ENCODE measurements around the gene SPOCK2.

Gene SPOCK2

DNA sequence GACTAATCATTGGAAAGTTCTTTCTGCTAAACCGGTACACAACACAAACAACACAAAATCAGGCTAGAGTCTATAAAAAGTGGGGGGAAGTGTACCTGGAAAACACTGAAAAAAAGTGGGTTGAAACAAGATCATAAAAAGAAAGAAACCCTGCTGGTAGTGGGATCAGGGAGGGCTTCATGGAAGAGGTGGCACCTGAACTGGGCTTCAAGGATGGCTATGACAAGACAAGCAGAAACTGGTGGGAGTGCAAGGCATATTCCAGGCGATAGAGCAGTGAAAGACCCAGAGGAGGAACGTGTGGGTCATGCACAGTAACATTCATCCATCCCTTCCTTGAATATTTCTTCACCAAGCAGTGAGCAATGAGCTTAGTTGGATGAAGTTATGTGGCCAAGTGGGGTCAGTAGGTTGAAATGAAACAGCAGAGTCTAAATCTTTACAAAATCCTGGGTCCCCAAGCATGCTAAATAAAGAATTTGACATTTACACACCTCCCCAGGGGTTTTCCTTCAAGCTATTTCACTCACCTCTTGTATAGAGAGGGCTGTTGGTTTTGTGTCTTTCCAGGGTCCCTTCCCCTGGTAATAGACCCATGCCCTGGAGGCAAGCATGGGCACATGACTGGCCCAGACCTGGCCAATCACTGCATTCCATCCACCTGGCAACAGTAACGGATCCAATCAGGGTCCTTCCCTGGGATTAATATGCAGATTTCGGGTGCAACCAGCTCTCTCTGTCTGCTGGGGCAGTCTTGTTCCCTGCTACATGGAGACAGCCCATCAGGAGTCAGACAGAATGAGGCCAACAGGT lies 38.2 kb downstream of the SPOCK2 start:
- H3K4me3 ChIP-seq (ENCODE audit: low read depth, low read length): no peak overlapping the region
- no peak for DNase-seq (ENCODE audit: low read depth)
- TF ChIP-seq, protein P1, sequence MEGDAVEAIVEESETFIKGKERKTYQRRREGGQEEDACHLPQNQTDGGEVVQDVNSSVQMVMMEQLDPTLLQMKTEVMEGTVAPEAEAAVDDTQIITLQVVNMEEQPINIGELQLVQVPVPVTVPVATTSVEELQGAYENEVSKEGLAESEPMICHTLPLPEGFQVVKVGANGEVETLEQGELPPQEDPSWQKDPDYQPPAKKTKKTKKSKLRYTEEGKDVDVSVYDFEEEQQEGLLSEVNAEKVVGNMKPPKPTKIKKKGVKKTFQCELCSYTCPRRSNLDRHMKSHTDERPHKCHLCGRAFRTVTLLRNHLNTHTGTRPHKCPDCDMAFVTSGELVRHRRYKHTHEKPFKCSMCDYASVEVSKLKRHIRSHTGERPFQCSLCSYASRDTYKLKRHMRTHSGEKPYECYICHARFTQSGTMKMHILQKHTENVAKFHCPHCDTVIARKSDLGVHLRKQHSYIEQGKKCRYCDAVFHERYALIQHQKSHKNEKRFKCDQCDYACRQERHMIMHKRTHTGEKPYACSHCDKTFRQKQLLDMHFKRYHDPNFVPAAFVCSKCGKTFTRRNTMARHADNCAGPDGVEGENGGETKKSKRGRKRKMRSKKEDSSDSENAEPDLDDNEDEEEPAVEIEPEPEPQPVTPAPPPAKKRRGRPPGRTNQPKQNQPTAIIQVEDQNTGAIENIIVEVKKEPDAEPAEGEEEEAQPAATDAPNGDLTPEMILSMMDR (IDR thresholded peaks at IDR 0.05; ENCODE audit: control insufficient read depth, extremely low read depth, insufficient read depth): no peak

GRCh38 chr10:72049472-72049871 lies 38.9 kb downstream of the SPOCK2 start:
- H3K4me3 ChIP-seq (ENCODE audit: low read depth, low read length): no peak overlapping the region
- TF ChIP-seq, protein P1 (IDR thresholded peaks at IDR 0.05; ENCODE audit: control insufficient read depth, extremely low read depth, insufficient read depth): no peak
- no peak for DNase-seq (ENCODE audit: low read depth)

DNA sequence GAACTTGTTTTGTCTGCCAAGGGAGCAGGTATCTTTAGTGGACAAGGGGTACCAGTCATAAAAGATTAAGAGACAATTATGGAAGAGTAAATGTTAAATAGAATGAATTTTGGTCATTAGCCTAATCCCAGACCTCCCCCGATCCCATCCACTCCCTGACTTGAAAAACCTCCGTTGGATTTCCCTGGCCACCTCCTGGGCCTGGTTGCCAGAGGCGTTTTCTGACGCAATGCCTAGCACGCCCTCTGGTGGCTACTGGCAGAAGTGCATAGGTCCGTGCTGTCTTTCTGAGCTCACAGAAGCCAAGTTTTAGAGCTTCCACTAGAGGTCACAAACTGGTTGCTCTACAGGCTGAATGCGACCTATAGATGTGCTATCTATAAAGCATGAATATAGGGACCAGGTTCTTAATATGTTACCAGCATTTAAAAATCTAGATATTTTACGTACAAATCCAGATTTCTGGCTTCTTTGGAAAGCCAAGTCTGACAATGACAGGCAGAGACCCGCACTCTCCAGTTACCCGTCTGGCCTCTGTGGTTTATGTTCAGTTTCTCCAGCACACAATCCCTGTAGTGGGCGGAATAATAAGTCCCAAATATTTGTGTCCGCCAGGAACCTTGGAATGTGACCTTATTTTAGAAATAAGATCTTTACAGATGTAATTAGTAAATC lies 39.8 kb downstream of the SPOCK2 start:
- DNase-seq (ENCODE audit: low read depth): peak; percentile 86
- TF ChIP-seq, protein P1 (IDR thresholded peaks at IDR 0.05; ENCODE audit: control insufficient read depth, extremely low read depth, insufficient read depth): peak; percentile 100
- no peak overlapping the region for H3K4me3 ChIP-seq (ENCODE audit: low read depth, low read length)

GRCh38 chr10:72045586-72045985 lies 42.8 kb downstream of the SPOCK2 start:
- no peak overlapping the region for H3K4me3 ChIP-seq (ENCODE audit: low read depth, low read length)
- no peak for DNase-seq (ENCODE audit: low read depth)
- TF ChIP-seq, protein P1 (IDR thresholded peaks at IDR 0.05; ENCODE audit: control insufficient read depth, extremely low read depth, insufficient read depth): no peak

DNA sequence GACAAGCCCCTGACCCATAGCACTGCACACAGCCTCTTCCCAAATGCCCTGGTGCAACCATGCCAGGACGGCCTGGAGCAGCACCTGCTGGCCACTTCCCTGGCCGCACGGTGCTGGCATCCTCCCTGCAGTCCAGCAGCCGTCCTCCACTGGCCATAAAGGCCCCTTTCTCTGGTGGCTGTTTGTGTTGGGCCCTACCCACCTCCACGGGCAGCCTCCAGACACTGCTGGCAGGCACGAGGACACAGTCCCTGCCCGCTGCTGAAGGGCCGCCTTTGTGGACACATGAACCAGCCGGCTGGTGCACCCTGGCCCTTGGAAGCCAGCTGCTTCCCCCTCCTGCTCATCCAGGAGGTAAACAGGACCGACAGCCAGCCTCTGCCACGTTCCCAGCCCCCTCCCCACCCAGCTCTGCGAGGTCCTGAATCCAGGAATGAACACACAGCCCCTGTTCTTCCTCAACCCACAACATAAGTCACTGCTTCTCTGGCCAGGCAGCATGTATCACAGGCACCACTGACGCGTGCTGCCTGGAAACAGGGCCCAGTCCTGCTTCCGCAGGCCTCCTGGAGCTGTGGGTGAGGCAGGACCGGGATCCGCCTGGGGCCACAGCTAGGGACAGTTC lies 43.8 kb downstream of the SPOCK2 start:
- no peak overlapping the region for H3K4me3 ChIP-seq (ENCODE audit: low read depth, low read length)
- DNase-seq (ENCODE audit: low read depth): no peak
- TF ChIP-seq, protein P1 (IDR thresholded peaks at IDR 0.05; ENCODE audit: control insufficient read depth, extremely low read depth, insufficient read depth): peak; percentile 21; the same call in 1 of the 2 replicates

GRCh38 chr10:72043016-72043834 lies 45.1 kb downstream of the SPOCK2 start:
- TF ChIP-seq, protein P1 (IDR thresholded peaks at IDR 0.05; ENCODE audit: control insufficient read depth, extremely low read depth, insufficient read depth): no peak
- no peak for DNase-seq (ENCODE audit: low read depth)
- no peak overlapping the region for H3K4me3 ChIP-seq (ENCODE audit: low read depth, low read length)

All from LNCaP clone FGC (cell line).